Esophagus muscularis mucosa (tissue), 4 donors: ENCODE results near the gene TOP2A.

Experiments used
- EP300 ChIP-seq: sonication (generic); formaldehyde crosslinking; IDR thresholded peaks from one replicate; pipeline ENCODE4 v1.6.1; 2017; ENCODE audit warnings: antibody characterized with exemption
- POLR2A ChIP-seq: fragments of 450-650 bp; IDR thresholded peaks from one replicate; pipeline ENCODE4 v1.6.1; 2017; ENCODE audit warnings: antibody characterized with exemption, moderate library complexity, mild to moderate bottlenecking, low read depth
- TF ChIP-seq, protein P1 (sequence below), 3 experiments: fragments of 200-600 bp in 2 of 3; fragments of 450-650 bp in 1 of 3; sonication (generic) in 2 of 3; IDR thresholded peaks; one replicate each; pipeline ENCODE4 v1.5.1; 2017 to 2019; ENCODE audit warnings: antibody characterized with exemption in 3 of 3, mild to moderate bottlenecking in 2 of 3, moderate library complexity in 1 of 3

DNA sequence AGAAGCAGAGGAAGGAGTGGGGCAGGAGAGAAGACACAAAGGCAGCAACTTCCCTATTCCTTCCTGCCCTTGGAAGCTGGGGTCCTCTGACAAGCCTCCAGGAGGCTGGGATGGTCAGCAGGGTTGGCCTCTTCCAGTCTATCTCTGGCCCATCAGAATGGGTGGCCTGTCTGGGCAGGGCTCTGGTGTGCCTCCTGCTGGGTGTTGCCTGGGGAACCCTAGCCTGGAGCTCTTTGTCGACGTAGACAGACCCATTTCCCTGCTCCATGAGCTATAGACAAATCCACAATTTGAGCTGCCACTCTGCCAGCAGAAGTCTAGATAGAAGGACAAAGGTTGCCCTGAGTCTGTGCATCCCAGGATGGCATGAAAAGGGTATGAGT lies 36.9 kb upstream of the TOP2A start:
- TF ChIP-seq, protein P1, sequence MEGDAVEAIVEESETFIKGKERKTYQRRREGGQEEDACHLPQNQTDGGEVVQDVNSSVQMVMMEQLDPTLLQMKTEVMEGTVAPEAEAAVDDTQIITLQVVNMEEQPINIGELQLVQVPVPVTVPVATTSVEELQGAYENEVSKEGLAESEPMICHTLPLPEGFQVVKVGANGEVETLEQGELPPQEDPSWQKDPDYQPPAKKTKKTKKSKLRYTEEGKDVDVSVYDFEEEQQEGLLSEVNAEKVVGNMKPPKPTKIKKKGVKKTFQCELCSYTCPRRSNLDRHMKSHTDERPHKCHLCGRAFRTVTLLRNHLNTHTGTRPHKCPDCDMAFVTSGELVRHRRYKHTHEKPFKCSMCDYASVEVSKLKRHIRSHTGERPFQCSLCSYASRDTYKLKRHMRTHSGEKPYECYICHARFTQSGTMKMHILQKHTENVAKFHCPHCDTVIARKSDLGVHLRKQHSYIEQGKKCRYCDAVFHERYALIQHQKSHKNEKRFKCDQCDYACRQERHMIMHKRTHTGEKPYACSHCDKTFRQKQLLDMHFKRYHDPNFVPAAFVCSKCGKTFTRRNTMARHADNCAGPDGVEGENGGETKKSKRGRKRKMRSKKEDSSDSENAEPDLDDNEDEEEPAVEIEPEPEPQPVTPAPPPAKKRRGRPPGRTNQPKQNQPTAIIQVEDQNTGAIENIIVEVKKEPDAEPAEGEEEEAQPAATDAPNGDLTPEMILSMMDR (IDR thresholded peaks at IDR 0.05), result no peak
- TF ChIP-seq POLR2A (no peak), EP300 (no peak)
